Parathyroid adenoma (tissue), 2 donors: Measurements from ENCODE around the gene ZNF436.
"Not testable (repeated sequence)": the region's sequence is repeated elsewhere in the genome, so short reads cannot be mapped to it uniquely, and the experiment has no call there.

ENCODE experiments used
- H2AFZ ChIP-seq: fragments of 300-600 bp; sonication (generic); one replicate; pipeline ENCODE4 v1.7.0; 2017; ENCODE audit warnings: antibody characterized with exemption, mild to moderate bottlenecking
- H3K27ac ChIP-seq: fragments of 300-600 bp; sonication (generic); one replicate; pipeline ENCODE4 v1.7.0; 2017
- H3K27me3 ChIP-seq: fragments of 300-600 bp; sonication (generic); one replicate; pipeline ENCODE4 v1.7.0; 2017; ENCODE audit warnings: low read length; ENCODE audit not compliant: control insufficient read depth, insufficient read depth
- H3K36me3 ChIP-seq: fragments of 300-600 bp; sonication (generic); one replicate; pipeline ENCODE4 v1.7.0; 2017; ENCODE audit warnings: low read length; ENCODE audit not compliant: control insufficient read depth, insufficient read depth
- H3K4me1 ChIP-seq: fragments of 300-600 bp; sonication (generic); one replicate; pipeline ENCODE4 v1.7.0; 2017; ENCODE audit warnings: control low read depth
- H3K4me2 ChIP-seq: fragments of 300-600 bp; sonication (generic); one replicate; pipeline ENCODE4 v1.7.0; 2017; ENCODE audit warnings: low read length
- H3K4me3 ChIP-seq: fragments of 300-600 bp; sonication (generic); one replicate; pipeline ENCODE4 v1.7.0; 2017; ENCODE audit warnings: low read depth, low read length
- H3K79me2 ChIP-seq: fragments of 300-600 bp; sonication (generic); one replicate; pipeline ENCODE4 v1.7.0; 2017; ENCODE audit warnings: control low read depth
- H3K9ac ChIP-seq: fragments of 300-600 bp; sonication (generic); one replicate; pipeline ENCODE4 v1.7.0; 2017; ENCODE audit warnings: mild to moderate bottlenecking
- H3K9me3 ChIP-seq: fragments of 300-600 bp; sonication (generic); one replicate; pipeline ENCODE4 v1.7.0; 2017; ENCODE audit warnings: low read length; ENCODE audit not compliant: control insufficient read depth
- CTCF ChIP-seq: fragments of 300-600 bp; sonication (generic); IDR thresholded peaks from one replicate; pipeline ENCODE4 v1.7.0; 2017; ENCODE audit warnings: antibody characterized with exemption, mild to moderate bottlenecking
- donor health status: primary hyperparathyroidism.

The ZNF436 gene

GRCh38 chr1:23381233-23381885 lies 11.7 kb upstream of the ZNF436 start:
- Histone ChIP-seq H3K79me2 (no peaks in the 10 kb centered on the region), H3K4me1 (no peaks in the 10 kb centered on the region), H3K27ac (no peak overlapping the region), H2AFZ (no peak overlapping the region), H3K4me2 (no peak overlapping the region), H3K27me3 (no peaks in the 10 kb centered on the region), H3K4me3 (no peak overlapping the region), H3K9ac (no peak overlapping the region), H3K36me3 (no peaks in the 10 kb centered on the region), H3K9me3 (no peaks in the 10 kb centered on the region)
- no peak for TF ChIP-seq CTCF

GRCh38 chr1:23380719-23381118 lies 11.1 kb upstream of the ZNF436 start:
- Histone ChIP-seq H3K27me3 (no peaks in the 10 kb centered on the region), H3K36me3 (no peaks in the 10 kb centered on the region), H3K4me1 (no peaks in the 10 kb centered on the region), H3K4me2 (no peak overlapping the region), H3K27ac (no peak overlapping the region), H3K9ac (no peak overlapping the region), H2AFZ (no peak overlapping the region), H3K79me2 (no peaks in the 10 kb centered on the region), H3K9me3 (no peaks in the 10 kb centered on the region), H3K4me3 (no peak overlapping the region)
- no peak for TF ChIP-seq CTCF

- not testable (repeated sequence) for H3K4me1 ChIP-seq, H3K4me3 ChIP-seq, H3K9me3 ChIP-seq, H3K27me3 ChIP-seq, H3K27ac ChIP-seq, H3K36me3 ChIP-seq, H3K4me2 ChIP-seq, H3K9ac ChIP-seq, H3K79me2 ChIP-seq, H2AFZ ChIP-seq
Observed at GRCh38 chr1:23380236-23380635, 10.6 kb upstream of the ZNF436 start.

- H3K4me2 ChIP-seq = no peak overlapping the region
- no peak overlapping the region for H2AFZ ChIP-seq
- no peaks in the 10 kb centered on the region for H3K79me2 ChIP-seq
- no peak overlapping the region for H3K9ac ChIP-seq
- no peak overlapping the region for H3K27ac ChIP-seq
- H3K4me3 ChIP-seq = no peak overlapping the region
- no peaks in the 10 kb centered on the region for H3K27me3 ChIP-seq
- no peaks in the 10 kb centered on the region for H3K36me3 ChIP-seq
- TF ChIP-seq CTCF = no peak
- H3K9me3 ChIP-seq = no peaks in the 10 kb centered on the region
- no peaks in the 10 kb centered on the region for H3K4me1 ChIP-seq
Observed at GRCh38 chr1:23376890-23377811, 7.5 kb upstream of the ZNF436 start.

GRCh38 chr1:23374079-23374735 lies 4.6 kb upstream of the ZNF436 start:
- H3K9ac ChIP-seq, H3K9me3 ChIP-seq, H3K27me3 ChIP-seq, H3K4me1 ChIP-seq, H3K4me2 ChIP-seq, H3K79me2 ChIP-seq, H3K4me3 ChIP-seq, H3K36me3 ChIP-seq, H3K27ac ChIP-seq, H2AFZ ChIP-seq: not testable (repeated sequence)
